Measurements from ENCODE around the gene C2CD4D. TPM values are rescaled to one million over a fixed set of nuclear protein-coding genes. Genes with fewer than 3 reads are reported as not detected.

The C2CD4D gene
- total RNA-seq, 1 experiment from 2014 or later = 0.79 TPM

- Histone ChIP-seq H3K23me2 (ENCODE audit: insufficient read length, low read depth, low read length, poor library complexity, severe bottlenecking) (no peaks in the 10 kb centered on the region), H3K56ac (ENCODE audit: insufficient read length, low read depth, low read length) (no peak overlapping the region), H3T11ph (ENCODE audit: low read length) (no peak overlapping the region), H4K5ac (ENCODE audit: insufficient read length, low read depth, low read length) (no peak overlapping the region), H3K27me3 (ENCODE audit: insufficient read depth, low read length) (no peaks in the 10 kb centered on the region), H2AFZ (ENCODE audit: low read length) (no peak overlapping the region), H4K8ac (replicated peaks; ENCODE audit: insufficient read length, low read depth, low read length) (no peak overlapping the region), H3K79me2 (ENCODE audit: insufficient read depth, low read length) (no peaks in the 10 kb centered on the region), H2AK5ac (ENCODE audit: insufficient read length, low read length) (no peak overlapping the region), H3K27ac (ENCODE audit: insufficient read length, low read depth, low read length) (no peak overlapping the region), H2BK20ac (ENCODE audit: low read depth, low read length, poor library complexity, severe bottlenecking) (no peak overlapping the region), H3K9ac (ENCODE audit: extremely low read depth, insufficient read length, low read length) (no peak overlapping the region), H3K4me2 (ENCODE audit: insufficient read depth, insufficient read length, low read length) (no peak overlapping the region), H3K4ac (ENCODE audit: low read depth, low read length) (no peak overlapping the region; the same call in 1 of the 2 replicates), H3K18ac (ENCODE audit: insufficient read length, low read depth, low read length) (peak overlapping the region; percentile 40), H4K91ac (ENCODE audit: insufficient read length, low read depth, low read length) (no peak overlapping the region), H2BK15ac (ENCODE audit: low read depth, low read length) (no peak overlapping the region), H3K4me1 (ENCODE audit: insufficient read depth, low read length) (peaks cover 16% of the 10 kb centered on the region; the same call in 1 of the 2 replicates), H2BK5ac (ENCODE audit: insufficient read length, low read length) (no peak overlapping the region), H3K79me1 (ENCODE audit: insufficient read depth, low read depth, low read length, poor library complexity, severe bottlenecking) (no peaks in the 10 kb centered on the region), H2BK12ac (ENCODE audit: insufficient read length, low read depth, low read length) (no peak overlapping the region), H3K23ac (ENCODE audit: insufficient read length, low read depth, low read length) (no peak overlapping the region), H2BK120ac (ENCODE audit: low read depth, low read length, poor library complexity, severe bottlenecking) (no peak overlapping the region), H3K9me3 (ENCODE audit: control insufficient read depth, low read depth, low read length) (no peaks in the 10 kb centered on the region), H4K20me1 (ENCODE audit: control insufficient read depth, insufficient read depth, insufficient read length) (no peaks in the 10 kb centered on the region), H3K14ac (ENCODE audit: insufficient read depth, low read length) (no peak overlapping the region; the same call in 1 of the 2 replicates)
- Mint-ChIP-seq H3K36me3 (ENCODE audit: insufficient read depth in 1 of 3, low read depth in 3 of 3) (no peaks in the 10 kb centered on the region), H3K9me3 (no peaks in the 10 kb centered on the region), H3K27me3 (ENCODE audit: low read depth) (peaks cover 5% of the 10 kb centered on the region), H3K4me3 (peak overlapping the region in 1 of 2 experiments; percentile 19; a peak in 1 of 5 replicates), H3K27ac (no peak overlapping the region), H3K4me1 (peaks cover 32 to 40% of the 10 kb centered on the region in 2 experiments)
- WGBS (ENCODE audit: extremely low coverage, insufficient read length, low lambda C conversion rate) = no CpG with 5 or more reads among the region's 4 CpGs
- DNase-seq = no peak
- TF ChIP-seq, protein P1, sequence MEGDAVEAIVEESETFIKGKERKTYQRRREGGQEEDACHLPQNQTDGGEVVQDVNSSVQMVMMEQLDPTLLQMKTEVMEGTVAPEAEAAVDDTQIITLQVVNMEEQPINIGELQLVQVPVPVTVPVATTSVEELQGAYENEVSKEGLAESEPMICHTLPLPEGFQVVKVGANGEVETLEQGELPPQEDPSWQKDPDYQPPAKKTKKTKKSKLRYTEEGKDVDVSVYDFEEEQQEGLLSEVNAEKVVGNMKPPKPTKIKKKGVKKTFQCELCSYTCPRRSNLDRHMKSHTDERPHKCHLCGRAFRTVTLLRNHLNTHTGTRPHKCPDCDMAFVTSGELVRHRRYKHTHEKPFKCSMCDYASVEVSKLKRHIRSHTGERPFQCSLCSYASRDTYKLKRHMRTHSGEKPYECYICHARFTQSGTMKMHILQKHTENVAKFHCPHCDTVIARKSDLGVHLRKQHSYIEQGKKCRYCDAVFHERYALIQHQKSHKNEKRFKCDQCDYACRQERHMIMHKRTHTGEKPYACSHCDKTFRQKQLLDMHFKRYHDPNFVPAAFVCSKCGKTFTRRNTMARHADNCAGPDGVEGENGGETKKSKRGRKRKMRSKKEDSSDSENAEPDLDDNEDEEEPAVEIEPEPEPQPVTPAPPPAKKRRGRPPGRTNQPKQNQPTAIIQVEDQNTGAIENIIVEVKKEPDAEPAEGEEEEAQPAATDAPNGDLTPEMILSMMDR (conservative IDR thresholded peaks at IDR 0.05) = no peak
Observed at GRCh38 chr1:151831256-151831591, 8.4 kb downstream of the C2CD4D start.

All from H9 (cell line).